ENCODE measurements around the gene GPR62.
"Not testable (repeated sequence)": the region's sequence is repeated elsewhere in the genome, so short reads cannot be mapped to it uniquely, and the experiment has no call there.

GPR62 gene, protein sequence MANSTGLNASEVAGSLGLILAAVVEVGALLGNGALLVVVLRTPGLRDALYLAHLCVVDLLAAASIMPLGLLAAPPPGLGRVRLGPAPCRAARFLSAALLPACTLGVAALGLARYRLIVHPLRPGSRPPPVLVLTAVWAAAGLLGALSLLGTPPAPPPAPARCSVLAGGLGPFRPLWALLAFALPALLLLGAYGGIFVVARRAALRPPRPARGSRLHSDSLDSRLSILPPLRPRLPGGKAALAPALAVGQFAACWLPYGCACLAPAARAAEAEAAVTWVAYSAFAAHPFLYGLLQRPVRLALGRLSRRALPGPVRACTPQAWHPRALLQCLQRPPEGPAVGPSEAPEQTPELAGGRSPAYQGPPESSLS

DNA sequence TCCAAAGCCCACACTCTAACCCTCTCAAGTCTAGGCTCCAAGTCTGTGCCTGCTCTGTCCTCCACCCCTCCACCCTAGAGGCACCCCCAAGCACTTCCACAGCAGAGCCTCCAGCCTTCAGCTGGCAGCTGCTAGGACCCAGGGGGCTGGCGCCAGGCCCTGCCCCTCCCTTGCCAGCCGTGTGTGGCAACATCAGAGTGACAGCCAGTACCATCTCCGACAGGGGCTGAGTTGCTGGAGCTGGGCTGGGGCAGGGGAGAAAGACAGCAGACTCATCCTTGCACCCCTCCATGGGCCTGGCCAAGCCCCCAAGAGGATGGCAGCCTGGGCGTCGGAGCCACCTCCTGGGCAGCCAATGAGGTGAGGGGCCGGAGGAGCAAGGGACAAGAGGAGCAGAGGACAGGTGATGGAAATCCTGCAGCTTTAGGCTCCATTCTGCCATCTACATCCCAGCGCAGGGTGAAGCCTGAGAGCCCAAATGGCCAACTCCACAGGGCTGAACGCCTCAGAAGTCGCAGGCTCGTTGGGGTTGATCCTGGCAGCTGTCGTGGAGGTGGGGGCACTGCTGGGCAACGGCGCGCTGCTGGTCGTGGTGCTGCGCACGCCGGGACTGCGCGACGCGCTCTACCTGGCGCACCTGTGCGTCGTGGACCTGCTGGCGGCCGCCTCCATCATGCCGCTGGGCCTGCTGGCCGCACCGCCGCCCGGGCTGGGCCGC is at the start of gene GPR62:
TSS of gene GPR62 (plus strand) at position 207 of the 718 bp plus-strand sequence. CDS start at position 479, 272 bp downstream.
- no peak for DNase-seq

DNA sequence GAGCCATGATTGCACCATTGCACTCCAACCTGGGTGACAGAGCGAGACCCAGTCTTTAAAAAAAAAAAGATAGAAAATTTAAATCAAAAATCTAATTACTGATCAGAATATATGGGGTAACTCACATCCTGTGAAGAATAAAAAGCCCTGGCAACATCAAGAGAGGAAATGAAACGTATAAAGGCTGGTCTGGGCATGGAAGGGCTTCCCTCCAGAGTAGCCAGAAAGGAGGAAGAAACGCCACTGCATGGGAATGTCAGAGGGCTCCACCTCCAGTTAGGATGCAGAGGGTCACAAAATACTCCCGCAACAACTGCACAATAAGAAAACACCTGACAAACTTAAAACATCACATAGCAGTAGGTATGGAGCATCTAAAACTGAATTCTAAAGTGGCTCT is 47.2 kb upstream of the GPR62 start:
- DNase-seq = no peak

DNA sequence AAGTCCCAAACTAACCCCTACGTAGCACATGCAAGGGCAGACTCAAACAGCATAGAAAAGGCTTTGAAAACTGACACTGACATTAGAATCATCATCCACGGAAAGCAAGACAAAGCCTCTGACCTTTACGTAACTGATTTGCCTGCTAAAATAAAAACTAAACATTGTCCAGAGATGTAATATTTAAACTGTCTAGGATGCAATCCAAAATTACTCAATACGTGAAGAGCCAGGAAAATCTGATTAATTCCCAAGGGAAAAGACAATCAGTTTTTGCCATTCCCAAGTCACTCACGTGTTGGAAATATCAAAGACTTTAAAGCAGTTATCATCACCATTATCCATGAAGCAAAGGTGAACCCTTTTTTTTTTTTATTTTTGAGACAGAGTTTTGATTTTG is 38.8 kb upstream of the GPR62 start:
- no peak for DNase-seq

DNA sequence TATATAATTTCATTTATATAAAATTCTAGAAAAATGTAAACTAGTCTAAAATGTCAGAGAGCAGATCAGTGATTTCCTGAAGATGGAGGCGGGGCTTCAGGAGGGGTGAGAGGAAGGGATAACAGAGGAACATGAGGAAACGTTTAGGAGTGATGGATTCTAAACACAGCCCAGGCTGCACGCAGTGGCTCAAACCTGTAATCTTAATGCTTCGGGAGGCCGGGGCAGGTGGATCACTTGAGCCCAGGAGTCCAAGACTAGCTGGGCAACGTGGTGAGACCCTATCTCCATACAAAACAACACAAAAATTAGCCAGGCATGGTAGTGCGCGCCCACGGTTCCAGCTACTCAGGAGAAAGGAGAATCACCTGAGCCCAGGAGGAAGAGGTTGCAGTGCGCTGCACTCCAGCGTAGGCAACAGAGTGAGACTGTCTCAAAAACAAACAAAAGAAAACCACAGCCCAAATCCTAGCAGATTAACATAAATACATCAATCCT is 34.1 kb upstream of the GPR62 start:
- DNase-seq = no peak

DNA sequence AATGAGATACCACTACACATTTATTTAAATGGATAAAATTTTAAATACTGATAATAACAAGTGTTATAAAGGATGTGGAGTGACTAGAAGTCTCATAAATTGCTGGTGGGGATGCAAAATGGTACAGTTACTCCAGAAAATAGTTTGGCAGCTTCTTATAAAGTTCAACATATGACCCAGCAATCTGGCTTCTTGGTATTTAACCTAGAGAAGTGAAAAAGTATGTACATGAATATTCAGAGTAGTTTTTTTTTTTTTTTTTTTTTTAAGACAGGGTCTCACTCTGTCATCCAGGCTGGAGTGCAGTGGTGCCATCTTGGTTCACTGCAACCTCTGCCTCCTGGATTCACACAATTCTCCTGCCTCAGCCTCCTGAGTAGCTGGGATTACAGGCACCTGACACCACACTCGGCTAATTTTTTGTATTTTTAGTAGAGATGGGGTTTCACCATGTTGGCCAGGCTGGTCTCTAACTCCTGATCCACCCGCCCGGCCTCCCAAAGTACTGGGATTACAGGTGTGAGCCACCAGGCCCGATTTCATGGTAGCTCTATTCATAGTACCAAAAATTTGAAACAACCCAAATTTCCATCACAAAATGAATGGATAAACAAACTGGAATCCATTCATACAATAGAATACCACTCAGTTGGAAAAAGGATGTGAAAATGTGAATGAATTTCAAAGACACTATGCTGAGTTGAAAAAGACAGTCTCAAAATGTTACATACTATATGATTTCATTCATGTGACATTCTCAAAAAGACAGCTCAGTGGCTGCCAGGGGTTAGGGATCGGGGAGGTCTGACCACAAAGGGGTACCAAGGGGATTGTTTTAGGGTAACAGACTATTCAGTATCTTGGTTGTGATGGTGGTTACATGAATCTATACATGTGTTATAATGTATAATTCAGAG is 27.9 kb upstream of the GPR62 start:
- no peak for DNase-seq

DNA sequence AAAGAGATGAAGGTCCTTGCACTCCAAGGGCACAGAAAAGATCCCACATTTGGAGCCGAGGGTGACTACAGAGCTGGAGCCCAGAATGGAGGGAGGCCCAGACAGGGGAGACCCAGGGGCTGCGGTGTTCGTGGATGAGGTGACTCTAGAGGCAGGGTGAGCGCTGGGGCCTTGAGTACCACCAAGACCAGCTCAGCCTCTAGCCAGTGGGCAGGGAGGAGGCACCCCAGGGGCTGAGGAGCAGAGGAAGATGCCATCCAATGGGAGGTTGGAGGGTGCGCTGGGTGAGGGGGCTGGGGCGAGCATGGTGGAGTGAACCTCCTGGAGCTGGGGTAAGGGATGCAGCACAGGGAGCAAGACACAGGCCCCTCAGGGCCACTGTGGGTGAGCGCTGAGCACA is 26.7 kb upstream of the GPR62 start:
- no peak for DNase-seq

DNA sequence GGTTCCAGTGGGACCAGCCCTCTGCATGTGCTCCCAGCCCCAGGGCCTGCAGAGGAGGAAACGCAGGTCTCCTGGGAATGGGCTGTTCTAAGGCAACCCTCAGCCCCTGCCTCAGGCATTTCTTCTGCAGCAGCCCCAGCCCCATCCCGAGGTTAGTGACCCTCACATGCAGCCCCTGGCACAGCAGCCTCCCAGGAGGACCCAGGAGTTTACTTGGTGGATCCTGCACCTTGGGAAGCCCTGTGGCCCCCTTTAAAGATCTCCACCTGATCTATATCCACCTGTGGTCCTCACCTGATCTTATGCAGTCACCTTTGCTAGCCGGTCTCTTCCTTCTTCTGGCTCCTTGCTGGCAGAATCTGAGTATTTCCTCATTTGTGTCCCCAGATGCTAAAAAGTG is 26.2 kb upstream of the GPR62 start:
- not testable (repeated sequence) for DNase-seq

DNA sequence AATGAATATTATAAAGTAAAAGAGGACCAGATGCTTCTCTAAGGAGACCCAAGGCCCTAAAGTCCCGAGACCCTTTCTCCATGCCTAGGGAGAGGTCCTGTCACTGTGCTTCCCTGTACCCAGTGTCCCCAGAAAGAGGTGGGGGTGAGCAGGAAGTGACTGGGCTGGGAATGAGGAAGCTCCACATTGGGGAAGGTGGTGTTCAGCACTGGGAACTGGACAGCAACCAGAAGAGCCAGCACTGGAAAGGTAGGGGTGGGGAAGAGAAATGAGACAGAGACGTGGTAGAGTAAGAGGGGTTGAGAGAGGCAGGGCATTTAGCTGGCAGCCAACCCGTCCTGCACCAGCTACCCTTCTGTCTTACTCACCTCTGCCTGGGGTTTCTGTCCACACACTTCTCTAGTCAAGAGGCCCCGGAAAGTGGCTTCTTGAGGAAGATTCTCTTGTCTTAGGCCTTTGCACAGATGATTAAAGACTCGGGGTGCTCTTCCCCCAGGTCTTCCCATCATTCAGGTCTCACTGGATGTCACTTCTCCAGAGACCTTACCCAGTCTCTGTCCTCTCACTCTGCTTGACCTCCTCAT is 25.7 kb upstream of the GPR62 start:
- no peak for DNase-seq

DNA sequence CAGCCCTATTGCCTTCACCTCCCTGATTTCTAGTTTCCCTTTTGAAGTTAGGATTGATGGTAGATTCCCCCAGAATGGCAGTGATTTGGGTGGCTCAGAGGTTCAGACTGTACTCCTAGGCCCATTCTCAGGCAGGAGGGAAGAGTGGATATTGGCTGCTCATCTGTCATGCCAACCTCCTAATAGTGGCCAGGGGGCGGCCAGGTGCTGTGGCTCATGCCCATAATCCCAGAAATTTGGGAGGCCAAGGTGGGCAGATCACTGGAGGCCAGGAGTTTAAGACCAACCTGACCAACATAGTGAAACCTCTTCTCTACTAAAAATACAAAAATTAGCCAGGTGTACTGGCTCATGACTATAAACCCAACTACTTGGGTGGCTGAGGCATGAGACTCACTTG is 24.7 kb upstream of the GPR62 start:
- no peak for DNase-seq

DNA sequence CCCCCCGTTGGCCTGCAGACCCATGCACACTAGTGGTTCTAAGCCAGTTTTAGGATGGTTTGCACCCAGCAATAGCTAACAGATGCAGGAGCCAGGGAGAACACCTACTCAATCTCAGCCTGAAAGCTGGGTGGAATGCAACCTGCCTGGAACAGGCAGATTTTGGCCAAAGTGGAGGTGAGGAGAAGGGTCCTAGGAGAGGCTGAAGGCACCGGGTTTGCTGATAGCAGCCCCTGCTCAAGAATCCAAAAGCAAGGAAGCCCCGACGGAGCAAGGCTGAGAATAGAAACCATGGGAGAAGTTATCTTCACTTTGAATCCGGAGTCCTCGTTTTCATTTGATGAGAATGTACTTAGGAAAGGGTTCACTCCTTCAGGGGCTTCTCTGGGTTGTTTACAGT is 23.4 kb upstream of the GPR62 start:
- DNase-seq = no peak

DNA sequence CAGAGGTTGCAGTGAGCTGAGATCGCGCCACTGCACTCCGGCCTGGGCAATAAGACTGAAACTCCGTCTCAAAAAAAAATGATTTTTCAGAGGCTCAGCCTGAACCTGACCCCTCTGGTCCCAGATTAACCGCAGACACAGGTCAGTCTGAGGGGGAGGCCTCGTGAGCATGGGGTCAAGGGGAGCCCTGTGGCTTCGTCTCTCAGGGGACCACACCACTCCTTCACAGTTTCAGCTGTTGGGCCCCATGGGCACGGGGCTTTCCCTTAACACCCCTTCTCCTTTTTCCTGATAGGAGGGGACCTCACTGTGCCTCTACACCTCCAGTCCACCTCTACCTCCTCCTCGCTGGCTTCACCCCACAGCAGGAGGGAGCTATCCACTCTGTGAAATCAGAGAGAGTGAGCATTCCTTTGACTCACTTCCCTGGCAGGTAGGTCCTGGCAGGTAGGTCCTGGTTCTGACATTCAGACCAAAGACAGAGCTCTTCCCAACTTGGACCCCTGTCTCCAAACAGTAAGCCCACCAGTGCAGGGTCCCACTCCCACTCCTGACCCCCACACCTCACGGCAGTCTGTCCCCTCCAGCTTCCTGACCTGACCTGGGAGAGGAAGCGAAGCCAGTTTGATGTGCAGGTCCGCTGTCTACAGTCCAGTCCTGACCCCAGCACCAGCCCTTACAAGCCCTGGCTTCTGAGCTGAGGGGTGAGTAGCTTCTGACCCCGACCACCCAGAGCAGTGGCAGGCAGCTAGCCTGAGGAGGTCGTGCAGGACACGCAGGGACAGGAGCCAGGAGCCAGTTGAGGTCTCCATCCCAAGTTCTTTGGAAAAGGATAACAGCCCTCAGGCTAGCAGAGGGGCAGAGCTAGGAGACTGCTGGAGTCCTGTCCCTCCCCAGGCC is 22.5 kb upstream of the GPR62 start:
- no peak for DNase-seq

DNA sequence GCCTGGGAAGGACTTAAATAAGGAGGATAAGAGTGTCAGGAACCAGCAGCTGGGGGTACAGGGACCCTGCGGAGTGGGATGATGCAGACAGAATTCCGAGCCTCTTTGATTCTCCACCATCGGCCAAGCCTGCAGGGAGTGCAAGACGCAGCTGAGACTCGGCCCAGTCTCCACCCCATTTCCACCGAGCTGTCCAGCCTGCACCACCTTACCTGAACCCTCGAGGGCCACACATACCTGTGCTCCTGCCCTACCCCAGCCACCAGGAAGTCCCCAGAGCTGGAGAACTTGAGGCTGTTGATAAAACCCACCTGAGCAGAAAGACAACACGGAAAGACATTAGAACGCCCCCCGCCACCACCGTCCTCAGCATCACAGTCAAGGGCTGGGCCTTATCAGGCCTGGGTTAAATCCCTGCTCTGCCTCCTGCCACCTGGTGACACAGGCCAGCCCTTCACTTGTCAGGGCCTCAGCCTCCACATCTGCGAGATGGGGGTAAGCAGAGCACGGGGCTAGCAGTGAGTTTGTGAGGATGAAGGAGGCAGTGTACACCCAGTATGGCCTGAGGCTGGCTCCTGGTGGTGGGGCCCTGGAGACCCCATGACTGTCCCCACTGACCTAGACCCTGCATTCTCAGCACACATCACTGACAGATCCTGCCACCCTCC is 21.6 kb upstream of the GPR62 start:
- no peak for DNase-seq

DNA sequence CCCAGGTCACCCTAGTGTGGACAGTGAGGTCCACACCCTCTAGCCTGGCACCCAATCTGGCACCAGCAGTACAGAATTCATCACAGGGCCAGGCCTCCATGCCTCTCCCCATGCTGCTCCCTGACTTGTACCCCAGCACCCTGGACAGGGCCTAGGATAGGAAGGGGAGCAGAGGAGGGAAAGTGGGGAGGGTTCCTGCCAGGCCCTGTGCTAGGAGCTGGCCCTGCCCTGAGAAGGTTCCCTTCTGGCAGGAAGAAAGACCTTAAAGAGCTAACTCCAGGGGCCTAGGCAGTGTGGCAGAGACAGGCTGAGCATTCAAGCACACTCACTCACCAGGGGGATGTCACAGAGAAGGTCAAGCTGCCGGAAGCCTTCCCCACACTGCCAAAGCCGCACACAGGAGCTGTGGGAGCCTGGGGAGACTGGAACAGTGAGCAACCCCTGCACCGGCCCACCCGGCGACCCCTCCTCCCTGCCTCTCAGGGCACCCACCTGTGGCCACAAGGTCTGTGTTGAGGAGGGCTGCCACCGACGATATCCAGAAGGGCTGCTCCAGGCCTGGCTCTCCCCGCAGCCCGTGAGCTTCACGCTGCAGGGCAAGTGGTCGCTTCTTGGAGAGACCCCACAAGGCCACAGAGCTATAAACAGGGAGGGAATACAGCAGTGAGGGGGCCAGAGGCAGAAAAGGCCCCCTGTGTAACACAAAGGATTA is 20.9 kb upstream of the GPR62 start:
- DNase-seq = no peak

DNA sequence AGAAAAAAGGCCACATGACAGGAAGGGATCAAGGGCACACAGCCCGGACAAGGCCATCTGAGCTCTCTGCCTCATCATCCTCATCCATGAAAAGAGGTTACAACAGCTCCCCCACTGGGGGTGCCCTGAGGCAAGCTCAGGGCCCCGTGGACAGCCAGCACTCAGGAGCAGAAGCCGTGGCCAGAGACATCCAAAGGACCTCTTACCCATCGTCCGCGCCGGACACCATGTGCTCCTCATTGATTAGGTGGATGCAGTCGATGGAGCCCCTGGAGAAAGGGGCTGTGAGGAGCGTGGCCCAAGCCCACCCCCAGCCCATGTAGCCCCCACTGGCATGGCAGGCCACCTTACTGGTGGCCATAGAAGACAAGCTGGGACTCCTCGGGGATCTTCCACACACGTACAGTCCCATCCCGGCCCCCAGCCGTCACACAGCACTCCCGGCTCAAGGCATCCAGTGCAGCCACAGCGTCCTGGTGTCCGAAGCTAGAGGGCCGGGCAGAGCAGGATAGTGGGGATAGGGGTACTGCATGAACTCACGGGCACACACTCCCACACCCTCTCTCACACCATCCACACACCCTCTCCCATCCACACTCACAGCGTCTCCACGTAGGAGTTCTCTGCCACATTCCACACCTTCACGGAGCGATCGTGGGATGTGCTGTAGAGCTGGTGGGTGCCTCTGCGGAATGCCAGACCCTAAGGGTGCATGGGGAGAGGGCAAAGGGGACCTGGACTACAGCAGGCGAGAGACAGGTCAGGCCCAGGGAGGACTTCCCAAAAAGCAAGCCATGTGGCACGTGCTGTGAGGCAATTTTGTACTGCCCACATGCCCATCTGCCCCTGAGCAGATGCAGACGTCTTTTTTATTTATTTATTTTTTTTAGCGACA is 19.9 kb upstream of the GPR62 start:
- DNase-seq = no peak

DNA sequence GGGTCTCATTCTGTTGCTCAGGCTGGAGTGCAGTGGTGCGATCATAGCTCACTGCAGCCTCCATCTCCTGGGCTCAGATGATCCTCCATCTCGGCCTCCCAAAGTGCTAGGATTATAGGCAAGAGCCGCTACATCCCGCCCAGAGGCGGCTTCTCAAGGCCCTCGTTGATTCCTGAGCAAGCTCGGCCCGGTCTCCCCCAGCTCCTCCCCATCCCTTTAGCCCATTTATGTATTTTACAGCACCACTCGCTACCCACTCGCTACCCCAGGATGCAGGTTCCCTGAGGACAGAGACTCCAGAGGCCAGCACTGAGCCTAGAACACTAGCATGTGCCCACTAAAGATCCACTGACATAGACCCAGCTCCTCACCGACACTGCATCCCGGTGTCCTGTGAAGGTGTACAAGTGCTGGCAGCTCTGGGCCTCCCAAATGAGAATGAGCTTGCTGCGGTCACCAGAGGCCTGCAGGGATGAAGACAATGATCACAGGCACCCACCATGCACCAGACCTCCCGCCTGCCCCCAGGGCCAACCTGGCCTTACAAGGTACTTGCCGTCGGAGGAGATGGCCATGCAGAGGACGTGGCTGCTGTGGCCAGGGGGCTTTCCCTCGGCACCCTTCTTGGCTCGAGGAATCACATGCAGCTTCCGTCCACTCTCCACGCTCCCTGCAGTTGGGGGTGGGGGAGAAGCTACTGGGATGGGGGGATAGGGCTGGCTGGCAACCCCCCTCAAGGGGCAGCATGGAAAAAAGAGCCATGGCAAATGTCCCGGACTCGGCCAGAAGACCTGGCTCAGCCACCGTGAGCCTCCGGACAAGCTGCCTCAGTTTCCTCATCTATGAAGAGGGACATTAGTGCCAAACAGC is 19.1 kb upstream of the GPR62 start:
- no peak for DNase-seq

DNA sequence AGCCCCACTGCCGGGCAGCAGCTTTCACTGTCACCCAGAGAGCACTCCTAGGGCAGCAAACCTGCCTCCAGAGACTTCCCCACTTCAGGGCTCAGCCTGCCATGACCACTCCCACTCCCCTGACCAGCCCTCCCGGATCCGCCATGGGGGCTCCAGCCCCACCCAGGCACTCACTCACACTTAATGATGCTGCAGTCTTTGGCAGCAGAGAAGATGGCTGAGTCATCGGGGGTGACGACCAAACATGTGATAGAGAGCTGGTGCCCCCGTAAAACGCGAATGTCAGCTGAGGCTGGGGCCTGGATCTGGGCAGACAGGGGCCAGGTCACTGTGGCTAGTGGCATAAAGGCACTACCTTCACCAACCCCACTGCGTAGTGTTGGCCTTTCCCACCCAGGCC is 18.2 kb upstream of the GPR62 start:
- no peak for DNase-seq

DNA sequence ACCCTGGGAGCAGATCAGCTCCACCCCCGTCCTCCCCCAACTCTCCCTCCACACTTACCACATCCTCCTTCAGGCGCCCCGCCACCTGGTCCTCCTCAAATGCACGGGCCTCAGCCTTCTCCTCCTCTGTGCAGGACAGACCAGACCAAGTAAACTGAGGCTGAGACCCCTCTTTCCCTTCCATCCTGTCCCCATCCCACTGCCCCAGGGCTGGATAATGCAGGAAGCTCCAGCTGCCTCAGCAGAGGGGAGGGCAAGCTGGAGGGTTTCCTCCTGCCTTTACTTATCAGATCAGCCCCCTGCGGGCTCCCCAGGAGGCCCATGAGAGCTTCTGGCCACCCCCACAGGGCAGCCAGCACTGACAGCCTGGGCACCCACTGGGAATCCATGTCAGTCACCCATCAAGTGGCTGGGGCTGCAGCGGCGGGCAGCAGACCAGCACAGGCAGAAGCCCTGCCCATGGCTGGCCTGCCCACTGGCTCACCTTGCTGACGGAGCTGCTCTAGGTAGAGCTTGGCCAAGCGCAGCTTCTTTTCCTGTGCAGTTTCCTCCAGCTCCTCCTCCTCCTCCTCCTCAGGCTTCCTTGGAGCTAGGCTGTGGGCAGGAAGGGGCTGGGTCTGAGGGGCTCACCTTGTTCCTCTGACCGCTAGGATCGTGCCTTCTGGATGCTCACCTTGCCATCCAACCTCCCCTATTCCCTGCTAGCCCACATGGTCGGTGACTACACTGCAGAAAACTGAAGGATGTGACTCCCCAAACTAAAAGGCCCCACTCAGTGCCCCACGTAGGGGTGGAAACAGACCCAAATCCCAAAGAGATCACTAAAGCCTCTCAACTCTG is 17.4 kb upstream of the GPR62 start:
- no peak for DNase-seq
